PFSK-1 (cell line): ENCODE results near the gene MTFMT.

Source experiments
- SIN3A ChIP-seq: IDR thresholded peaks from 2 replicates; pipeline ENCODE4 v1.6.1; 2012; ENCODE audit warnings: mild to moderate bottlenecking, low read length, moderate library complexity, borderline replicate concordance; ENCODE audit not compliant: insufficient read depth
- TAF1 ChIP-seq: IDR thresholded peaks from 2 replicates; pipeline ENCODE4 v1.6.1; 2012; ENCODE audit warnings: low read length, control low read depth, borderline replicate concordance; ENCODE audit not compliant: insufficient read depth
- TF ChIP-seq, protein P1 (sequence below), 2 experiments: IDR thresholded peaks; 2 replicates each; pipeline versions ENCODE4 v1.6.1 to v1.8.0; 2011 to 2012; ENCODE audit warnings: low read depth in 2 of 2, low read length in 2 of 2, control low read depth in 1 of 2, inconsistent platforms in 1 of 2, mild to moderate bottlenecking in 1 of 2, moderate library complexity in 1 of 2; ENCODE audit not compliant: insufficient read depth in 1 of 2

GRCh38 chr15:64959128-64959527 lies 70.3 kb downstream of the MTFMT start:
- TF ChIP-seq, protein P1, sequence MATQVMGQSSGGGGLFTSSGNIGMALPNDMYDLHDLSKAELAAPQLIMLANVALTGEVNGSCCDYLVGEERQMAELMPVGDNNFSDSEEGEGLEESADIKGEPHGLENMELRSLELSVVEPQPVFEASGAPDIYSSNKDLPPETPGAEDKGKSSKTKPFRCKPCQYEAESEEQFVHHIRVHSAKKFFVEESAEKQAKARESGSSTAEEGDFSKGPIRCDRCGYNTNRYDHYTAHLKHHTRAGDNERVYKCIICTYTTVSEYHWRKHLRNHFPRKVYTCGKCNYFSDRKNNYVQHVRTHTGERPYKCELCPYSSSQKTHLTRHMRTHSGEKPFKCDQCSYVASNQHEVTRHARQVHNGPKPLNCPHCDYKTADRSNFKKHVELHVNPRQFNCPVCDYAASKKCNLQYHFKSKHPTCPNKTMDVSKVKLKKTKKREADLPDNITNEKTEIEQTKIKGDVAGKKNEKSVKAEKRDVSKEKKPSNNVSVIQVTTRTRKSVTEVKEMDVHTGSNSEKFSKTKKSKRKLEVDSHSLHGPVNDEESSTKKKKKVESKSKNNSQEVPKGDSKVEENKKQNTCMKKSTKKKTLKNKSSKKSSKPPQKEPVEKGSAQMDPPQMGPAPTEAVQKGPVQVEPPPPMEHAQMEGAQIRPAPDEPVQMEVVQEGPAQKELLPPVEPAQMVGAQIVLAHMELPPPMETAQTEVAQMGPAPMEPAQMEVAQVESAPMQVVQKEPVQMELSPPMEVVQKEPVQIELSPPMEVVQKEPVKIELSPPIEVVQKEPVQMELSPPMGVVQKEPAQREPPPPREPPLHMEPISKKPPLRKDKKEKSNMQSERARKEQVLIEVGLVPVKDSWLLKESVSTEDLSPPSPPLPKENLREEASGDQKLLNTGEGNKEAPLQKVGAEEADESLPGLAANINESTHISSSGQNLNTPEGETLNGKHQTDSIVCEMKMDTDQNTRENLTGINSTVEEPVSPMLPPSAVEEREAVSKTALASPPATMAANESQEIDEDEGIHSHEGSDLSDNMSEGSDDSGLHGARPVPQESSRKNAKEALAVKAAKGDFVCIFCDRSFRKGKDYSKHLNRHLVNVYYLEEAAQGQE (IDR thresholded peaks at IDR 0.05; ENCODE audit: insufficient read depth in 1 of 2, low read depth in 2 of 2, low read length in 2 of 2), result no peak
- TF ChIP-seq TAF1 (no peak), SIN3A (no peak)
